Stimulated activated CD8-positive, alpha-beta memory T cell treated with anti-CD3 and anti-CD28 coated beads, Interleukin-7, amount 100 ng/mL, for 1 hour (primary cell): Measurements from ENCODE around the gene UPK3A.
"Not testable (repeated sequence)": the region's sequence is repeated elsewhere in the genome, so short reads cannot be mapped to it uniquely, and the experiment has no call there.

Source experiments
- DNase-seq, 2 donors: peaks; one replicate each; pipeline ENCODE4 v3.0.0-alpha.2; 2020; ENCODE audit warnings: low read depth in 2 of 2

Gene UPK3A

DNA sequence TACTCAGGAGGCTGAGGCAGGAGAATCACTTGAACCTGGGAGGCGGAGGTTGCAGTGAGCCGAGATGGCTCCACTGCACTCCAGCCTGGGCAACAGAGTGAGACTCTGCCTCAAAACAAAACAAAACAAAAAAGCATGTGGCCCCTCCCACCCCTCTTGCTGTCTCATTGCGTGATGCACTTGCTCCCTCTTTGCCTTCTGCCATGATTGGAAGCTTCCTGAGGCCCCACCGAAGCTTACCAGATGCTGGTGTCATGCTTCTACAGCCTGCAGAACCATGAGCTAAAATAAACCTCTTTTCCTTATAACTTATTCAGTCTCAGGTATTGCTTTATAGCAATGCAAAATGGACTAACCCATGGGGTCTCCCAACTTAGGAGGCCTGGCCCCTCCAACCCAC lies 26.8 kb upstream of the UPK3A start:
- DNase-seq, result not testable (repeated sequence)

DNA sequence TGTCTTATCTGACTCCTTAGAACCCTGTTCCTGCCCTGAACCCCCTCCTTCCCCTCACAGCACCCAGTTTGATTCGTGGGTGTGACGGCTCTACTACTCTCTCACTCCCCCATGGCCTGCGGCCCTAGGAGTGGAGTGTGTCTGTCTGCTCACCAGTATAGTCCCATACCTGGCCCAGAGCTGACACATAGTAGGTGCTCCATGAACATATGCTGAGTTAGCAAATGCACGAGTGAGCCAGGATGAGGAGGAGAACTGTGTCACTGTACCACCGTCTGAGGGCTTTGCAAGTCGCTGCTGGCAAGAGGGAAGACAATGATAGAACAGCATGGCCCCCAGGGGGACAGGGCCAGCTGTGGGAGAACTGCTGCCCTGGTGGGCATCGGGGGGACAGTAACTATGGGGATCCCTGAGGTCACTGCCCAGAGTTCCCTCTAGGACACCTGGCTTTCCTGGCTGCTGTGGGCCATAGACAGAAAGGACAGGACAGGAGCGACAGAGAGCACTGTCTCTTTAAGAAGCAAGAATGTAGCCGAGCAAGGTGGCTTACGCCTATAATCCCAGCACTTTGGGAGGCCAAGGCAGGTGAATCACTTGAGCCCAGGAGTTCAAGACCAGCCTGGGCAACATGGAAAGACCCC lies 24.9 kb upstream of the UPK3A start:
- DNase-seq, result no peak

DNA sequence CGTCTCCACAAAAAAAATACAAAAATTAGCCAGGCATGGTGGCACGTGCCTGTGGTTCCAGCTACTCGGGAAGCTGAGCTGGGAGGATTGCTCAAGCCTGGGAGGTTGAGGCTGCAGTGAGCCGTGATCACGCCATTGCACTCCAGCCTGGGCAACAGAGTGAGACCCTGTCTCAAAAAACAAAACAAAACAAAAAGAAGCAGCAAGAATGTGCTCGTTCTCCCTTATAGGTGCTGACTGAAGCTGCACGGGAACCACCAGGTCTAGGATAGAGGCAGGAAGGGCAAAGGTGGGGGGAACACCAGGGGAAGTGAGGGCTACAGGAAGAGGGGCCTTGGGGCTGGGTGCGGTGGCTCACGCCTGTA lies 24.4 kb upstream of the UPK3A start:
- DNase-seq, result not testable (repeated sequence)

DNA sequence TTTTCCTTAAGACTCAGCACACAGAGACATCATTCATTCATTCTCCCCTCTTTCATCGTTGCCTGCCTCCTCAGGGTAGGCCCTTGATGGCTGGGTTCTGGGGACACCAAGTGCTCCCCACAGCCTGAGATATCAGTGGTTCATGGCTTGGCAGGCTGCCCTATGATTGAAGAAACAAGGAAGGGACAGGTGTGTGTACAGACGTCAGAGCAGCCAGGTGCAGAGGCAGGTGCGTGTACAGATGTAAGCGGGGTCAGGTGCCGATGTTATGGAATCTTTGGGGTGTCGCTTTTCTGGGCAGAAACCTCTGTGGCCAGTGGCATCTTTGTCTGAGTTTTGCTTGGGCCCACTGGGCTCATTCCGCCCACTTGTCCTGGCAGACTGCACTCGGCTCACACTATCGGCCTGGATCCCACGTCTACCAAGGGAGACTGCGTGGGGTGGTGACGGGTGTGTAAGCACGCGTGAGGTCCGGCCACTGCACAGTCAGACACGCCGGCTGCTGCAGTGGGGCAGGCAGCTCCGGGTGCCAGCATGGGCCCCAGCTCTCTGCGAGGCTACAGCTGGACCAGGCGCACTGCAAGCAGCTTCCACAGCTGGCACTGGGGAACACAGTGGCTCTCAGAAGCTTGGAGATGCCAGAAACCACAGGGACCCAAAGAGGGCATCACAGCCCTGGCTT lies 23.2 kb upstream of the UPK3A start:
- DNase-seq, result no peak

DNA sequence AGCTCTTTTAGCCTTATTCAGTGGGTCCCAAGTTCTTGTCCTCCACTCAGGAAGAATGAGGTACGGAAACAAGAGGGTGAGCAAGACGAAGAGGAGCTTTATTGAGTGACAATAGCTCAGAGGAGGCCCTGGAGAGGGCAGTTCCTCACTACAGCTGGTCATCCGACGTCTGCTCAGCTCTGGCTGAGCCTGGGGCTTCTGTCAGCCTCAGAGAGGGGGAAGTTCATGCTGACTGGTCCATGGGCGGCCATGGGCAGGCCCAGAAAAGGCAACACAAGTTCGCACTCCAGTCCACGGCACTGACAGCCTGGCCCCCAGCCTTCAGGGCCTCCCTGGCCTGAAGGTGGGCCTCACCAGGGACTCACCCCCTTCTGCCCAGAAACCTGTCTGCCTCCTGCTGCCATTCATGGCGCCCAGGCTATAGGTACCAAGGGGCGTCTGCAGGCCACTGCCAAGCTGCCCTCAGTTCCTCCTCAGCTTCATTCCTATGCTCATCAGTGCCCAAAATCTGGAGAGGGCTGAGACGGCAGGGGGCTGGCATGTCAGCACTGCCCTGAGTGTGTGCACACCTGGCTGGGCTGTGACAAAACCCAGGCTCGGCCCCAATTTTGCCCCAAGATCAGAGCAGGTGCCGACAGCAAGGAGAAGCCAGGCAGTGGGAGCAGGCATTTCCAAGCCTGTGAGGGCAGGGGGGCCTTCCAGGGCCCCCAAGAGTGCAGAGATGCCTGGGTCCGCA lies 22.4 kb upstream of the UPK3A start:
- no peak for DNase-seq

DNA sequence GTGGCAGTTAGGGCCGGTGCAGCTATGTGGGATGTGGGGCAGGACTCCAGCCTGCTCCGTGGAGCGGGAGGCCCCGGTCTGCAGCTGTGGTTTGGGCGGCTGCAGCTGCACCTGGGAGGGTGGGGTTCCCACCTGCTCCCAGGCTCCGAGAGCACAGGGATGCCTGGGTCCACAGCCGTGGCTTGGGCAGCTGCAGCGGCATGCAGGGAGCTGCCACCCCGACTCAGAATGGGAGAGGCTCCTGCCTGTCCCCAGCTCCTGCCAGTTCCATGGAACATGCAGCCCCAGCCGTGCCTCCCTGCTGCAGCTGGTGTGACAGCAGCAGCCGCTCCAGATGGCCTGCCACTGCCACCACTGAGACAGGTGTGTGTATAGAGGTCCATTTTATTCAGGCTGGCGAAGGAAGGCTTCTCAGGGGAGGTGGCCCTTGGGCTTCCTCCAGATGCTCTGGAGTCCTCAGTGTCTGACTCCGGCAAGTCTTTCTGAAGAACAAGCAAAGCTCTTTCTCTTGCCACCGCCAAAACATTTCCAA lies 21.8 kb upstream of the UPK3A start:
- DNase-seq, result no peak

DNA sequence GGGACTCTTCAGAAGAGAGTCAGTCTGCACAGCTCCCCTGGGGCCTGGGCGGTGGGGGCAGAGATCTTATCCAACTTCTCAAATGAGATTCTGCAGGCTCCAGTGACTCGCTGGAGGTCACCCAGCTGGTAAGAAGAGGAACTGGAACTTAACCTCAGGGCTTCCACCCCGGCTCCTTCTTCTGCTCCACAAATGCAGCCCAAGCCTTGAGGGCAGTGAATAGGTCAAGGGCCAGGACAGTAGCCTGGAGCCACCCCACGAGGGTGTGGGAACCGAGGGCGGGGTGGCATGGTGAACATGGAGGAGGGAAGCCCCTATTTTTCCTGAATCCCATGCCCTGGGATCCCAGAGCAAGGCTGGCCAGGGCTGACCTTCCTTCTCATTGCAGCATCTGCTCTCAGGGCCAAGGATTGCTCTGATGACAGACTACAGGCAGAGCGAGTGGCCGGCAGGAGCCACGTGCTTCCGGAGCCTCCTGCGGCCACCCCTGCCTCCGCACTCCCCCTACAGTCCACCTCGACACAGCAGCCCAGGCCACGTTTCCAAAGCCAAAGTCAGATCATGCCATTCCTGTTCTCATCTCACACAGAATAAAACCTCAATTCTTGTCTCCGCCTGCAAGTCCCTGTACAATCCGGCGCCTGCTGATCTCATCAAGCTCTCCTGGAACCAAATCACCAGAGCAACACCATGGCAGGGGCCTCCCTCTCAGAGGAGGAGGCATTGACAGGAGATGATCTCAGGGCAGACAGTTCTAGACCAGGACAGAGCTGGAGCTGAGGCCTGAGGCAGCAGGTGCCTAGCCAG lies 21.1 kb upstream of the UPK3A start:
- DNase-seq, result no peak

DNA sequence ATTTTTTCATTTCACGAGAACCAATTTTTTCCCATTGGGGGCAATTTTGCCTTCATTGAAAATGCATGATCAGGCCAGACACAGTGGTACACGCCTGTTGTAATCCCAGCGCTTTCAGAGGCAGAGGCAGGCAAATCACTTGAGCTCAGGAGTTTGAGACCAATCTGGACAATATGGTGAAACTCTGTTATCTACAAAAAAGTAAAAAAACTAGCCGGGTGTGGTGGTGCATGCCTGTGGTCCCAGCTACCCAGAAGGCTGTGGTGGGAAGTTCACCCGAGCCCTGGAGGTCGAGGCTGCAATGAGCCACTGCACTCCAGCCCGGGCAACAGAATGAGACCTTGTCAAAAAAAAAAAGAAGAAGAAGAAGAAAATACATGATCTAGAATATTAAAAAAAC lies 19.2 kb upstream of the UPK3A start:
- no peak for DNase-seq

DNA sequence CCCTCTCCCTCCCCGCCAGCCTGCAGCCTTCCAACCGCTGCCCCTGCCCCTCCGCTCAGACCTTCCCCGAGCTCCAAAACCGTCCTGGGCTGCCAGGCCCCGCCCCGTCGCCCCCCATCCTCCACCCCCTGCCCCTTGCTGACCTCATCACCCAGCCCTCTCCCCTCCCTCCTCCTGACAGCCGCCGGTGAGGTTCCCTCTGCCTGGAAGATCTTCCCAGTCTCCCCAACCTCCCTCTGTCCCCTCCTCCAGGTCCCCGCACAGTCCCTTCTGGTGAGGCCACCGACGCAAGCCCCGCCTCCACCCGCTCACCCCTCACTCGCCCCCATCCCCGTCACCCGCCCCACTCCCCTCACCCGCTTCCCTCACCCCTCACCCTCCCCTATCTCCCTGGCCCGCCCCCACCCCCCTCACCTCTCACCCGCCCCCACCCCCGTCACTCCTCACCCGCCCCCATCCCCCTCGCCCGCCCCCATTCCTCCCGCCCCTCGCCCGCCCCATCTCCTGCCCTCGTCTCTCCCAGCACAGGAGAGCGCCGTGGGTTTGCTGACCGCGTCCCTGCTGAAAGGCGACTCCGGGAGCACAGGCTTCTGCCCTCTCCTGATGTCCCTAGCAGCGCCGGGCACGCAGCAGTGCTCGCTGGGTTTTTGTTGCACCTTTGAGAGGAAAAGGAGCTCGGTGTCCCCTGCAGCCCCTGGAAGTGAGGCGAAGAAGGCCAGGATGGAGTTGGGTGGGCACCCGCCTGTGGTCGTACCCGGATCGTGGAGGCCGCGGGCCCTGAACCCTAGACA lies 16.4 kb upstream of the UPK3A start:
- no peak for DNase-seq

DNA sequence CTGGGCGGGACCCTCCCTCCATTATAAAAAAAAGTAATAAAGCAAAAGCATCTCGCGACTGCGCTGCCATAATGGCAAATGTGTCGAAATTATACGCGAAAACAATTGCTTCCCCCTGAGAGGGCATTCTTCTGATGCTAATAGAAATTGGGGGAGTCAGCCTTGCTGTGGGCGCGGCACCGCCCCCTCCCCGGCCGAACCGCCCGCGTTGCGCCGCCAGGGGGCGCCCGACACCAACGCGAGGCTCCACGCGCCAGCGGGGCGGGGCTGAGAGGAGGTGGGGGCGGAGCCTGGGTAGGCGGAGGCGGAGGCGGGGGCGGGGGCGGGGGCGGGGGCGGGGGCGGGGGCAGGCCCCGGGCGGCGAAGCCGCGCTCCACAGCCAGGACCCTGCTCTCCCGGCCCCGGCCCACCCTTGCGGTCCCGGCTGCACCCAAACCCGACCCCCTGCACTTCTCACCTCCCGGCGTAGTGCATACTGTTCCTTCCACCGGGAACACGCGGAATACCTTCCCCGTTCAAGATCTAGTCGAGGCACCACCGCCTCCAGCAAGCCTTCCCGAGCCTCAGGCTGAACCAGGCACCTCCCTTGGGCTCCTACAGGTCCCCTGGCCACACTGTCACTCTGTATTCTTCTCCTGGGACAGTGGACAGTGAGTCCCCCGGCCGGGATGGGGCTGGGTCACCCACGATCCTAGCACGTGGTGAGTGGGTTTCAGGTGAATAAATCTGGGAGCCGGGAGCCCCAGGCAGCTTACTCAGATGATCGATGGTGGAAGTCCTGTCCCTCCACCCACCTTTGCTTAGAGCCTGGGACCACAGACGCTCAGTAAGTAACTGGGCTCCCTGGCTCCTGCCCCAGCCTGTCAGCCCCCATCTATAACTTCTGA lies 15.5 kb upstream of the UPK3A start:
- DNase-seq, result peak; percentile 82 to 88

DNA sequence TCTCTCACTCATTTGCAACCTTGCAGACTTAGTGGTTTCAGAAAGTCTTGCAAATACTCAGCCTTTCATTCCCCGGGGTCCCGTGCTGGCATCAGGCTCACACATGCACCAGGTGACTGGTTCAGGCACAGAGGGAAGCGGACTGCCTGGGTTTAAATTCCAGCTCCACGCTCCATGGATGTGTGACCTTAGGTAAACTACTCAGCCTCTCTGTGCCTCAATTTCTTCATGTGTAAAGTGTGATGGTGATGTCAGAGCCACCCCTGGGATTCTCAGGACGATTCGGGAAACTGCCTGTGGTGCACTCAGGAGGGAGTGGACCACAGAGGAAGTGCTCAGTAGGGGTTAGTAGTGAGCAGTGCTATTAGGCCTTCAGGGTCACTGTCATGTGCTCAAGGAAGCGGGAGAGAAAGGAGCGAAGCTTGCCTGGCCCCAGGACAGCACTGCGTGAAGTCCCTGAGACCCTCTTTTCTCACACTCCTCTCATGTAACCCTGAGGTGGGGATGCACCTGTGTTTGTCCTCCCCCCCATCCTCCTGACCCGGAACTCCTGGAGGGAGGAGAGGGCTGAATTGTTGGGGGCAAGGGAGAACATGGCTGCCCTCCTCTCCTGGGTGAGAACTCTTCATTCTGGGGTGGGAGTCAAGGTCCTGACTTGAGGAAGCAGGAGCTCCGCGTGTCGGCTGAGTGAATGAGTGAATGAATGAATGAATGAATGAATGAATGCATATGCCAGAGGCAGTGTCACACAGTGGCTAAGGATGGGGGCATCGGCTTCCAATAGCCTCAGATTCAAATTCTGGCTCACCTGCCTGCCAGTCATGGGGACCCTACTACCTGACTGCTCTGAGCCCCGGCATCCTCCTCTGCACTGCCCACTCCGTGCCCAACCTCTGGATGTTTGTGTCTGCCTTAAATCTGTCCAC lies 14.4 kb upstream of the UPK3A start:
- no peak for DNase-seq

DNA sequence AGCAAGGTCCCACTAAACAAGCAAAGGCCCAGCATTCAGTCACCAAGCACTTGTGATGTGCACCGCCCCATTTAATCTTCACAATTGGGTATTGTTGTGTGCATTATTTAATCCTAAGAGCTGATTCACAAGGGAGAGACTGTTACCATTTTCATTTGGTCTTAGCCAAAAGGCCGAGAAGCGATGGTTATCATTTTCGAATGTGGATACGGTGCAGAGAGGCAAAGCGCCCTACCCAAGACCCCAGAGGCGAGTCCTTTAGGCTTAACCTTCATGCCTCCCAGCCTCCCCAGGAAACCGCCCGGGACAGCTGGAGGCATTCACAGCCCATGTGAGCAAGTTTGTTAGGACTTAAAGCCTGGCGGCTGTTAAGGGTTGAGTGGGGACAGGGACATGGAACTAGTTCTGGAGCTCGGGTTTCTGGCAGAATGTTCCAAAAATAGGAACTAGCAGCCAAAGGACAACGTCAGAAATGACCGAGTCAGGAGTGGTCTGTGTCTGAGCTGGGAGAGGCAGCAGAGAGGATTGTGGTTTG lies 13.0 kb upstream of the UPK3A start:
- DNase-seq, result no peak

DNA sequence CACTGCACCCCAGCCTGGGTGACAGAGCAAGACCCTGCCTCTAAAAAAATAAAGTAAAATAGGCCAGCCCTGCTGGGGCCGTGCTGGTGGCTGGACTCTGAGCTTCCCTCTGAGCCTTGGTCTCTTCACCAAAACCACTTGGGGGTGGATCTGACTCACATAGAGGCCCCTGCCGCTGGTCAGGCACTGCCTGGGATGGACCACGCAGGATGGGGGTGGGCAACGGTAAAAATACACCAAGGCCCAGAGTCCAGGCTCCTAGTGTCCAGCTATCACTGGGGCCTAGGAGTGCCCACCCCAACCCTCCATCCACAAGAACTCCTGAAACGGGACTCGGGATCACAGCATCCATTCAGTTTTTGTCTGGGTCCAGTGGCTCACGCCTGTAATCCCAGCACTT lies 12.3 kb upstream of the UPK3A start:
- no peak for DNase-seq

DNA sequence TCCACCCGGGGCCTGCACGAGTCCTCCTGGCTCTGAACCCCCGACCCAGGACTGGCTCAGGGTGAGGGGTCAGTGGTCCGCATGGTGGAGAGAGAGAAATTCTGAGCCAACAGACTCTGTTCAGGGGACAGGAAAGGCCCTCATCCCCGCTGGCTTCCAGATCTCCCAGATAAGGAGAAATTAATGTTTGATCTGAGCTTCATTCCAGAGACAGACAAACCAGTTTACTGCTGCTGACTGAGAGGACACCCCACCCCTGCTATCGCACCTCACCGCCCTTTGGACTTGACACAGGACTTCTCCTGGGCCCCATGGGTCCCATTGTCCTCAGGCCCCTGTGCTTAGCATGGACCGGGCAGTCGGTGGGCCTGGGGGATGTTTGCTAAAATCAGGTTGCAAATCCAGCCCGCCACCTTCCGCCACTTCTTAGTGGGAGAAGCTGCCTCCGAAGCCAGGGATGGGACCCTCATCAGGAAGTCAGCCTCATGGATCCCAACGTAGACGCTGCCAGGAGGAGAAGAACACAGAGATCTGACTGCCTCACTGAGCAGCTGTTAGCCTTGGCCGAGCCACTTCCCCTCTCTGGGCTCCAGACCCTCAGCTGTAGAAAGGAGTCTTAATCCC lies 11.2 kb upstream of the UPK3A start:
- no peak for DNase-seq

DNA sequence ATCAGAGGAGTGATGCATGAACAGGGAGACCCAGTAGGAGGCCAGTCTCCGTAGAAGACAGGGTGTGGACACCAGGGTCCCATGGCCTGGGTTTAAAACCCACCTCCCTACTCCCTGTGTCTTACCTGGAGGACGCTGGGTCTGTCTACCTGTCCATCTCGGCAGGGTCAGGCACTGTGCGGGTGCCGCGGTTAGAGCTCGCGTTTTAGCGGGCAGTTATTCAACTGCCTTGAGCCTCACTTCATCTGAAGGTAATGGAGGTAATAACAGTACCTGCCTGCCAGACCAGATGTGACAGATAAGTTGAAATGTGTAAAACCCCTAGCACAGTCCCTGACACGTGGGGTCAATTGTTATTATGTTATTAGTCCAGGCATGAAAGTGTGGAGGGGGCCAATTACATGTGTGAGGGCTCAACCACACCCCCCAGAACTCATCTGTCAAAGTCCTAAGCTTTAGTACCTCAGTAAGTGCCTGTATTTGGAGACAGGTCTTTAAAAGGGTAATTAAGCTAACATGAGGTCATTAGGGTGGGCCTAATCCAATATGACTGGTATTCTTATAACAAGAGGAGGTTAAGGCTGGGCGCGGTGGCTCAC lies 8.1 kb upstream of the UPK3A start:
- DNase-seq, result no peak

DNA sequence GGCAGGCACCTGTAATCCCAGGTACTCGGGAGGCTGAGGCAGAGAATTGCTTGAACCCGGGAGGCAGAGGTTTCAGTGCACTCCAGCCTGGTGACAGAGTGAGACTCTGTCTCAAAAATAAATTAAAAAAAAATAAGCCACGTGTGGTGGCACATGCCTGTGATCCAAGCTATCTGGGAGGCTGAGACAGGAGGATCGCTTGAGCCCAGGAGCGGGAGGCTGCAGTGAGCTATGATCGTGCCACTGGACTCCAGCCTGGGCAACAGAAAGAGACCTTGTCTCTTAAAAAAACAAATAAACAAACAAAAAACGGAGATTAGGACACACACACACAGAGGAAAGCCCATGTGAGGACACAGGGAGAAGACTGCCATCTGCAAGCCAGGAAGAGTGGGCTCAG lies 7.0 kb upstream of the UPK3A start:
- not testable (repeated sequence) for DNase-seq

DNA sequence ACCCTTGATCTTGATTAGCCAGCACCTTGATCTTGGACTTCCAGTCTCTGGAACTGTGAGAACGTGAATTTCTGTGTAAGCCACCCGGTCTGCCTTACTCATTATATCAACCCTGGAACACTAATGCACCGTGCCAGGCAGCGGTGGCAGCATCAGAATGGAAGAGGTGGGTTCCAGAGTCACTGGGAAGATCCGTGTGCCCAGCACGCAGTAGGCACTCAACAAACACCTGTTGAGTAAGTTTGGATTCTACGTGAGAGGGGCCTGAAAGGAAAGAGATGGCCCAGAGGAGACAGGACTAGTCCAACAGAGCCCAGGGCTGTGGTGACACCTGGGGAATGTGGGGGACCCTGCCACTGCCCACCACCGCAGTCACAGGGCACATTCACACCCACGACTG lies 6.6 kb upstream of the UPK3A start:
- no peak for DNase-seq

DNA sequence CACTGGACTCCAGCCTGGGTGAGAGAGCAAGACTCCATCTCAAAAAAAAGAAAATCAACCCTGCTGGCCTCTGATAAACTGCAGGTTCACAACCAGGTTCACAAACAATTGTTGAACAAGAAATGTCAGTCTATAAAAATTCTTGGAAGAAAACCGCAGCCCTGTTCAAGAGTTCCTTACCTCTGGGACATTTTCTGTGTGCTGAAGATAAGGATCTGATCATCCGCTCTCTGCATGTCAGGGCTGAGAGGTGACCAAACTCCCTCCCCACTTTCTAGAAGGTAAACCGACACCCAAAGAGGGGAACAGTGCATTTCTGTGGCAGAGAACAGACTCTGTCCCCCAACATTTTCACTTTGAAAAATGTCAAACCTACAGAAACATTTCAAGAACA lies 4.2 kb upstream of the UPK3A start:
- DNase-seq, result no peak
